ENCODE data around the gene OPCML.

DNA sequence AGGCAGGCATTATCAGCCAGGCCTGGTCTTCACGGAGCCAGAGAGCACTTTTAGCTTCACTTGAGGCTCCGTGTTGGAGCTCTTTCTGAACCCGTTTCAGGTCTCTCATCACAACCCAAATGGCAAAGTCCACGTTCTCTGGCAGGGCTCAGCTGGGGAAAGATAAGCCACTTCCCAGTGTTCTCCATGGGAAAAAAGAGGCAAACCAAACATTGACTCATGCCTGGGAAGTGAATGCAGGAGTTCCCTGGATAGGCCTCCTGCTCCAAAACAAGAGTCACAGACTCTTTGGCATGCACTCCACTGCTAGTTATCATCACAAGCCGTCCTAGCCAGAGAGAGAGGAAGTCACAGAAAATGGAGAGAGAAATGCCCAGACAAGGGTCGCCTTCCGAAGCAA is 11.6 kb downstream of the OPCML start:
- TF ChIP-seq, protein P1, sequence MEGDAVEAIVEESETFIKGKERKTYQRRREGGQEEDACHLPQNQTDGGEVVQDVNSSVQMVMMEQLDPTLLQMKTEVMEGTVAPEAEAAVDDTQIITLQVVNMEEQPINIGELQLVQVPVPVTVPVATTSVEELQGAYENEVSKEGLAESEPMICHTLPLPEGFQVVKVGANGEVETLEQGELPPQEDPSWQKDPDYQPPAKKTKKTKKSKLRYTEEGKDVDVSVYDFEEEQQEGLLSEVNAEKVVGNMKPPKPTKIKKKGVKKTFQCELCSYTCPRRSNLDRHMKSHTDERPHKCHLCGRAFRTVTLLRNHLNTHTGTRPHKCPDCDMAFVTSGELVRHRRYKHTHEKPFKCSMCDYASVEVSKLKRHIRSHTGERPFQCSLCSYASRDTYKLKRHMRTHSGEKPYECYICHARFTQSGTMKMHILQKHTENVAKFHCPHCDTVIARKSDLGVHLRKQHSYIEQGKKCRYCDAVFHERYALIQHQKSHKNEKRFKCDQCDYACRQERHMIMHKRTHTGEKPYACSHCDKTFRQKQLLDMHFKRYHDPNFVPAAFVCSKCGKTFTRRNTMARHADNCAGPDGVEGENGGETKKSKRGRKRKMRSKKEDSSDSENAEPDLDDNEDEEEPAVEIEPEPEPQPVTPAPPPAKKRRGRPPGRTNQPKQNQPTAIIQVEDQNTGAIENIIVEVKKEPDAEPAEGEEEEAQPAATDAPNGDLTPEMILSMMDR (conservative IDR thresholded peaks at IDR 0.05; ENCODE audit: low read depth in 2 of 2): no peak
- no peak for TF ChIP-seq EZH2 (IDR thresholded peaks at IDR 0.05; ENCODE audit: low read depth, unreplicated experiment)
- TF ChIP-seq POLR2AphosphoS5 (IDR thresholded peaks at IDR 0.05; ENCODE audit: low read depth): no peak
- no peak for TF ChIP-seq STAT1 (IDR thresholded peaks at IDR 0.05; ENCODE audit: unreplicated experiment)
- TF ChIP-seq, protein P2, sequence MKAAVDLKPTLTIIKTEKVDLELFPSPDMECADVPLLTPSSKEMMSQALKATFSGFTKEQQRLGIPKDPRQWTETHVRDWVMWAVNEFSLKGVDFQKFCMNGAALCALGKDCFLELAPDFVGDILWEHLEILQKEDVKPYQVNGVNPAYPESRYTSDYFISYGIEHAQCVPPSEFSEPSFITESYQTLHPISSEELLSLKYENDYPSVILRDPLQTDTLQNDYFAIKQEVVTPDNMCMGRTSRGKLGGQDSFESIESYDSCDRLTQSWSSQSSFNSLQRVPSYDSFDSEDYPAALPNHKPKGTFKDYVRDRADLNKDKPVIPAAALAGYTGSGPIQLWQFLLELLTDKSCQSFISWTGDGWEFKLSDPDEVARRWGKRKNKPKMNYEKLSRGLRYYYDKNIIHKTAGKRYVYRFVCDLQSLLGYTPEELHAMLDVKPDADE (IDR thresholded peaks at IDR 0.05): no peak

Data from GM23338 (cell line).